ENCODE data around the gene HACD2. TPM values are rescaled to one million over a fixed set of nuclear protein-coding genes. Genes with fewer than 3 reads are reported as not detected.

HACD2 gene
- total and polyA plus RNA-seq, 2 experiments from 2014 or later, result 27.0 to 41.2 TPM

GRCh38 chr3:123442125-123442524 is 142.7 kb downstream of the HACD2 start:
- no peaks in the 10 kb centered on the region for H3K9me3 ChIP-seq (ENCODE audit: low read depth)
- no peaks in the 10 kb centered on the region for H3K79me2 ChIP-seq (ENCODE audit: insufficient read depth)
- no peak overlapping the region for H3K9ac ChIP-seq
- H2AFZ ChIP-seq, result no peak overlapping the region
- no peaks in the 10 kb centered on the region for H4K20me1 ChIP-seq (ENCODE audit: insufficient read depth)
- no peak overlapping the region for H3K4me3 ChIP-seq
- no peaks in the 10 kb centered on the region for H3K36me3 ChIP-seq (ENCODE audit: low read depth)
- H3K4me2 ChIP-seq (ENCODE audit: unreplicated experiment), result no peak overlapping the region
- no peaks in the 10 kb centered on the region for H3F3A ChIP-seq (ENCODE audit: insufficient read depth)
- H3K9me2 ChIP-seq (ENCODE audit: insufficient read depth), result no peaks in the 10 kb centered on the region
- TF ChIP-seq EZH2 (IDR thresholded peaks at IDR 0.05; ENCODE audit: insufficient read depth, poor library complexity, severe bottlenecking) (no peak), EZH2phosphoT487 (IDR thresholded peaks at IDR 0.05; ENCODE audit: insufficient read depth, low read depth) (no peak)
- peaks cover 49% of the 10 kb centered on the region for H3K27me3 ChIP-seq (replicated peaks; ENCODE audit: insufficient read depth)
- in situ Hi-C loops (cut with MboI), result no loop called here
- no peaks in the 10 kb centered on the region for H3K4me1 ChIP-seq (ENCODE audit: insufficient read depth)
- DNase-seq, result no peak
- H3K27ac ChIP-seq, result no peak overlapping the region
- 66 to 67% methylated on average over 9 of the region's 9 CpGs for WGBS, 2 experiments (ENCODE audit: low coverage in 1 of 2, low lambda C conversion rate in 2 of 2, missing lambda C conversion rate in 2 of 2)

Other genes starting within 250 kb of the HACD2 start
- 0.38 and 1.2 TPM in 2 replicates for gene ADCY5, start 136.0 kb downstream of the HACD2 start, total RNA-seq (2014; rRNA removed; shearing (Covaris generic))
- 0.09 TPM in 2 replicates for gene ADCY5, start 136.0 kb downstream of the HACD2 start, polyA plus RNA-seq (2016; fragmentation: Nextera tagmentation; extraction: Ambion mirVana)

All from GM23248 (cell line).